HG02571 (cell line): ENCODE measurements around the gene SYNDIG1.

Experiments
- ATAC-seq: cut with Tn5 transposase; IDR thresholded peaks from one replicate; pipeline ENCODE4 v1.9.1; 2021; ENCODE audit warnings: mild to moderate bottlenecking, moderate library complexity; ENCODE audit not compliant: unreplicated experiment

Gene SYNDIG1

GRCh38 chr20:24469116-24469893, at the start of gene SYNDIG1:
SYNDIG1 (plus strand) TSS chr20:24469629; CDS start chr20:24543098, 73,469 bp downstream.
- ATAC-seq = no peak

GRCh38 chr20:24419786-24420185, 49.6 kb upstream of the SYNDIG1 start:
- ATAC-seq = no peak

DNA sequence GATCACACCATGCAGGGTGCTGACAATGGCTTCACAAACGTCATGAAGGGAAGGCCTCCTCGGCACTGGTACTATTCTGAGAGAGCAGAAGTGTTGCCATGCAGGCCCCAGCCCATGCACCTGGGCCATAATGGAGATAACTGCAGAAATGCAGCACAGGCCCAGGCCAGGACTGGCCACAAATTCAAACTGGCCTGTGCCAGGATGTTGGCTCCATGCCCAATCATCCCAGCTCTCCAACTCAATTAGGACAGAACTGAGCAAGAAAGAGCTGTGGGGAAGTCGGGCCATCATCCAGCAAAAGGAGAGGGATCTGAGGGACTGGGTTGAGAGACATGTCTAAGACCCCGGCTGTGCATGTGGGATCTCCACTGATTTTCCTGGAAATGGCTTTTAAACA, 48.9 kb upstream of the SYNDIG1 start:
- no peak for ATAC-seq

- no peak for ATAC-seq
Observed at GRCh38 chr20:24421071-24421470, 48.4 kb upstream of the SYNDIG1 start.

DNA sequence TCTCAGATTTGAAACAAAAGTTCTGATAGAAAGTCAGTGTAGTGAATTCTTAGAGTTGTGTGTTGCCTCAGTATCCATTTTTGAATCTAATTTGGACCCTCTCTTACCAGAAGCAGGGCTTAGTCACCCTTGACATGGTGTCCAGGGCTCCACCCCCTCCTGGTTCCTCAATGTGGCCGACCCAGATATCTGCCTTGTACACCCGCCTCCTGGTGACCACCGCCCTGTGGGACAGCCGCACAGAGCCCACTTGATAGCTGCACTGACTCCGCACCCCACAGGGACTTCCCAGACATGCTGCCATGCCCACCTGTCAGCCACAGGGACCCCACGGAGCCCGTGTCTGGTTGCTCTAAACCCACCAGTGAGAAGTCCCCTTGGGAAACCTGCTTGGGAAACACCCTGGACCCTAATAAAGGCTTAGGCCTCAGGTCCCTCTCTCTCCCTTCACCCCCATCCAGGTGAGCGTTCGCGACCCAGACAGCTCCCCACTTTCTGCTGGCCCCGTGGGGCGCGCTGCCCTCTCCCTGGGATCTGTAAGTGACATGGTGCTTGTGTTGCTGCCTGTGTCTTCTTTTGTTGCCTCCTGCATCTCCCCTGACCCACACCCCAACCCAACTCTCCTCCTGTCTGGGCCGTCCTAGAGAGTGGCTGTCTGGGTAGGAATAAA, 47.2 kb upstream of the SYNDIG1 start:
- no peak for ATAC-seq

DNA sequence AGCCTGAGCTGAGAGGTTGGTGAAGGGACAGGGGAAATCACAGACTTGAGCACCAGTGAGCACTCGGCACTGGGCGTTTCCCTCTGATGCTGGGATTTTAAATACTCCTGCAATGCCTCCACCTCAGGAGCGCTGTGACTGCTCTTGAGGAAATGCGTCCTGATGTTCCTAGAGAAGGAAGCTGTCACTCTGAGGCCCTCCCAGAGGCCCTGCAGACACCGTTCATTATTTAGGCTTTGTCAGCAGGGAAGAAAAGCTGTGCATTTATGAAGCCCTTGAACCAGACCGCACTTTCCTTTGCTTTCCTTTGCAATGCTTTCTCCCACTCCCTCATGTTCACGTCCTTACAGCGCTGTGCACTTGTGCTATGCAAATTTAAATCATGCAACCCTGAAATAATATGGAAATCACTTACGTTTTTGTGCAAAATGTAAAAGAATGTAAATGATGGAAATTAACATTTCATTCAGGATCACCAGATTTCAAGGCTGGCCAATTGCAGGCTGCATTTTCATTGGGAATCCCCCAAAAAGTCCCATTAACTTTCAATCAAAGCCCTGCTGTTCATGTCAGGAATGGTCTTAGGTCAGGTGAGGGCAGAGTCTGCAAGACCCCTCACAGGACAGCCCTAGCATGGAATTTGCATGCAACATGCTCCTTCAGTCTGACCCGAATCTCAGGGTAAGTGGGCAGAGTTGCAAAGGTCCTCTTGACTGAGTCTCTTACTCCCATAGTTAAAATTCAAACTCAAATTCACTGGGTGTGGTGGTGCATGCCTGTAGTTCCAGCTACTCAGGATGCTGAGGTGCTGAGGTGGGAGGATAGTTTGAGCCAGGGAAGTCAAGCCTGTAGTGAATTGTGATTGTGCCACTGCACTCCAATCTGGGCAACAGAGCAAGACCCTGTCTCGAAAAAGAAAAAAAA, 45.8 kb upstream of the SYNDIG1 start:
- ATAC-seq = no peak

GRCh38 chr20:24425523-24426135, 43.8 kb upstream of the SYNDIG1 start:
- ATAC-seq = no peak

DNA sequence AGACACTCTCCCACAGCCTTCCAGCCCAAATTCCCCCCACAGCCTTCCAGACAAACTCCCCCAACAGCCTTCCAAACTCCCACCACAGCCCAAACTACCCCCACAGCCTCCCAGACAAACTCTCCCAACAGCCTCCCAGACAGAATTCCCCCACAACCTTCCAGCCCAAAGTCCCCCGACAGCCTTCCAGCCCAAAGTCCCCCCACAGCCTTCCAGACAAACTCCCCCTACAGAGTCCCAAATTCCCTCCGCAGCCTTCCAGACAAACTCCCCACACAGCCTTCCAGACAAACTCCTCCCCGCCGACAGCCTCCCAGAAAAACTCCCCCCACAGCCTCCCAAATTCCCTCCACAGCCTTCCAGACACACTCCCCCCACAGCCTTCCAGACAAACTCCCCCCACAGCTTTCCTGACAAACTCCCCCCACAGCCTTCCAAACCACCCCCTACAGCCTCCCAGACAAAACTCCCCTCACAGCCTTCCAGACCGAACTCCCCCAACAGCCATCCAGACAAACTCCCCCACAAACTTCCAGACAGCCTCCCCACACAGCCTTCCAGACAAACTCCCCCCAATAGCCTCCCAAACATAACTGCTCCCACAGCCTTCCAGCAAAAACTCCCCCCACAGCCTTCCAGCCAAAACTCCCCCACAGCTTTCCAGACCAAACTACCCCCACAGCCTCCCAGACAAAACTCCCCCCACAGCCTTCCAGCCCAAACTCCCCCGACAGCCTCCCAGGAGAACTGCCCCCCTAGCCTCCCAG, 38.0 kb upstream of the SYNDIG1 start:
- ATAC-seq = no peak

DNA sequence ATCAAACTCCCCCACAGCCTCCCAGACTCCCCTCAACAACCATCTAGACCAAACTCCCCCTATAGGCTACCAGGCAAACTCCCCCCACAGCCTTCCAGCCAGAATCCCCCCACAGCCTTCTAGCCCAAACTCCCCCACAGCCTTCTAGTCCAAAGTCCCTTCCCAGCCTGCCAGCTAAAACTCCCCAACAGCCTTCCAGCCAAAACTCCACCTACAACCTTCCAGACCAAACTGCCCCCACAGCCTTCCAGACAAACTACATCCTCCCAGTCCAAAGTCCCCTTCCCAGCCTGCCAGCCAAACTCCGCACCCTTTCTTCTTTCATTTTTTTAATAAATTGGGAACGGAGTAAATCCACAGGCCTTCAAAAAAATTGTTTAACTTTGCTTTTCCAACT, 37.4 kb upstream of the SYNDIG1 start:
- no peak for ATAC-seq

GRCh38 chr20:24436160-24436559, 33.3 kb upstream of the SYNDIG1 start:
- ATAC-seq = no peak

DNA sequence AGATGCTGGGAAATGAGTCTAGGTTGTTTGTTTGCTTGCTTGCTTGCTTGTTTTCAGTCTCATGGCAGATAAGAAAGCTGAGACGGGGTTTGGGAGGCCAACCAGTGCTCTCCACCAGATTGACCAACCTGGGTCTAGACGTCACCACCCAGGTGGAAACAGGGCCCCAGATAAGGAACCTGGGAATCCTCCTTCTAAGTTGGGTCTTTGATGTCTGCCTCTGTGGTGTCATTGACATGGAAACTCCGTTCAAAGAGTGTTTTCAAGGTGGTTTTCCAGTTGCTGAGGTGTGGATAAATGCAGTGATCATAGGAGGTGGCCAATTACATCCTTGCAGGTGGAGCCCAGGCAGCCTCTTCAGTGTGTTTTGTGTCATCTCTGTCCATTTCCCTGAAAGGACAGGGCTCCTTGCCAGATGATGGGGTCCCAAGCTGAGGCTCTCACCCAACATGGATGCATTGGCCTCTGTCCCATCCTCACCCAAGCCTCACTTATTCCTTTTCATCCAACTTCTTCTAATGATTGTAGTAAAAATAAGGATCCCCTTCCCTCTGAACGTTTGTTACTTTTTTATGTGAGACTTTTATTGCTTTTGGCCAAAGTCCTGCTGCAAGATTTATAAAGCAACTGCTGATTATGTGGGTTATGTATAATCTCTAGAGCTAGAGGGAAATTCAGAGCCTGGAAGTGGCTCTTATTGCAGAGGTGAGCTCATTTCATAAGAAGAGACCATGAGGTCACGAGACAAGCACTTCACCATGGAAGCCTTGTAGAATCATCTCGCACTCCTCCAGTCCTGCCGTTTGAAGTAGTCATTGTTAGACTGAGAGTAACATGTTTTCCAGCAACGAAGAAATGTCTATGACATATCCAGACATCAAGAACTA, 32.0 kb upstream of the SYNDIG1 start:
- no peak for ATAC-seq

GRCh38 chr20:24438331-24438730, 31.1 kb upstream of the SYNDIG1 start:
- no peak for ATAC-seq

DNA sequence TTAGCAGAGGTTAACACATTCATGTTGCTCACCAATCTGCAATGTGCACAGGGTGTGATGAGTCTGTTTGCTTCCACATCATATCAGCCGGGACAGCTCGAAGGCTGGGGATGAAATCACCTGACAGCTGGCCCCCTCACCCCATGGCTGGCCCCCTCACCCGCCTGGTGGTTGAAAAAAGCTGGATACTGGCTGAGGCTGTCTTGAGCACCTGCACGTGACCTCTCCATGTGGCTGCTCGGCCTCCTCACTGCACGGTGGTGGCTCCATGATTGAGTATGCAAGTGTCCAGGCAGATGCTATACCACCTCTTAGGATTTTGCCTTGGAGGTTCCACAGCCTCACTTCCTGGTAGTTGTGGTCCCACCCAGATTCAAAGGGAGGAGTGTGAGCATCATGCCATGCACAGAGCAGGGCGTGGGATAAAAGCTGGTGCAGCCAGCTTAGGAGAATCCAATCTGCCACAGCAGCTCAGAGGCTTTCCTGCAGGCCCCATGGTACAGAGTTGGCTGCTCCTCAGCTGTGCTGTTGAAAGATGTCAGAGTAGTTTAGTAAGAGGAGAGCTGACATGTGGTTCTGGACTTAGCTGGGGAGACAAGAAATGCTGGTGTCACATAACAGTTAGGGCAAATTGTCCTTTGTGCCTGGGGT, 29.6 kb upstream of the SYNDIG1 start:
- ATAC-seq = no peak

GRCh38 chr20:24441661-24442060, 27.8 kb upstream of the SYNDIG1 start:
- ATAC-seq = no peak

GRCh38 chr20:24442909-24443308, 26.5 kb upstream of the SYNDIG1 start:
- ATAC-seq = no peak

DNA sequence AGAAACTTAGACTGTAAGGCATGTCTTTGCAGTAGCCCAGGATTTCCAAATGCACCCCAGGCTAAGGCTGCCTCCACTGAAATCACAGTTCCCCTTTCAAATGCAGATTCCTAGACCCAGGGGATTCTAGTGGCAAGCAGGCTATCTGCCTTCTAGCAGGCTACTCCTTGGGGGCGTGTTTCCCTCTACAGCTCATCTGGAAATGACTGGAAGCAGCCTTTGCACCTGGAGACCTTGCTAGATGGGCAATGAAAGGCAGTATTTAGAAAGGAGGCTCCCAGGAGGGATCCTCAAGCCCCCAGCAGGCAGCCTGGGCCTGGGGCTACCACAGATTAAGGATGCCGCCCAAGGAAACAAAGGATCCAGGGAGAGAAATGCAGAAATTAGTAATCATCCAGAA, 26.0 kb upstream of the SYNDIG1 start:
- no peak for ATAC-seq

GRCh38 chr20:24444526-24445190, 24.8 kb upstream of the SYNDIG1 start:
- no peak for ATAC-seq

DNA sequence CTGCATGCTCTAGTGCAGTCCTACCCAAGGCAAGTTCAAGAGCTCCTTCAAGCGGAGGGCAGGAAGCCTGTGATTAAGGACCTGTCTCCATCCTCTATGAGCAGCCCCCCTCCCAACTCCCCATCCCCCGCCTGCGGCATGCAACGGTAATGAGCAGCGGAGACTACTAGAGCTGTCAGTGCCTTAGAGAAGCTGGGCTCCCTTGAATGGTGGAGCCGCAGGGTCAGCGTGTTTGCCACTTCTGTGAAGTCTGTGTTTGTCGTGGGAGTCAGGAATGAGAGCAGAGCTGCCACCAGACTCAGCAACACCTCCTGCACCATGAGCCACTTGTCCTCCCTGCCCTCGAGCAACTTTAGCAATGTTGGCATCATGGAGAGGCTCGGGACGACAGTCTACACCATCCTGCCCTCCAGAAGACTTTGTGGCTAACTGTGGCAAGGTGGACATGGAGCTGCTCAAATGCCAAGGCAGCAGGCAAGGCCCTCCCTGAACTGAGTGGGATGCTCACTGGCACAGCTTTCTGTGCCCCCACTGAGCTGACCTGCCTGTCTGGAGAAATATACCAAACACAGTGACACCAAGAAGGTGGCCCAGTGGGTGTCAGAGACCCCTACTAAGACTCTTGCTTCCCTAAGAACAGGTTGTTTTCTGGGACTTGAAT, 23.8 kb upstream of the SYNDIG1 start:
- no peak for ATAC-seq
